Stimulated activated CD8-positive, alpha-beta memory T cell treated with anti-CD3 and anti-CD28 coated beads, Interleukin-7, amount 100 ng/mL, for 4 hours (primary cell): Measurements from ENCODE around the gene MRPL9.
"Not testable (repeated sequence)": the region's sequence is repeated elsewhere in the genome, so short reads cannot be mapped to it uniquely, and the experiment has no call there.

Experiments
- DNase-seq, 2 donors: peaks; one replicate each; pipeline ENCODE4 v3.0.0-alpha.2; 2020; ENCODE audit warnings: low read depth in 2 of 2

MRPL9 gene

GRCh38 chr1:151783796-151784195, 20.5 kb upstream of the MRPL9 start:
- no peak for DNase-seq

GRCh38 chr1:151782741-151783140, 19.4 kb upstream of the MRPL9 start:
- no peak for DNase-seq

- not testable (repeated sequence) for DNase-seq
These were observed 18.7 kb upstream of the MRPL9 start for GRCh38 chr1:151782026-151782425.

- not testable (repeated sequence) for DNase-seq
These were observed 17.4 kb upstream of the MRPL9 start for GRCh38 chr1:151780736-151781135.

GRCh38 chr1:151779852-151780251, 16.6 kb upstream of the MRPL9 start:
- no peak for DNase-seq

- no peak for DNase-seq
These were observed 14.0 kb upstream of the MRPL9 start for GRCh38 chr1:151777317-151777716.

GRCh38 chr1:151776665-151777062, 13.4 kb upstream of the MRPL9 start:
- no peak for DNase-seq

- no peak for DNase-seq
These were observed 12.8 kb upstream of the MRPL9 start for GRCh38 chr1:151775894-151776664.

- DNase-seq: no peak
These were observed 11.1 kb upstream of the MRPL9 start for GRCh38 chr1:151774256-151774922.

GRCh38 chr1:151773702-151774101, 10.4 kb upstream of the MRPL9 start:
- no peak for DNase-seq

- DNase-seq: not testable (repeated sequence)
These were observed 6.0 kb upstream of the MRPL9 start for GRCh38 chr1:151769270-151769669.

GRCh38 chr1:151768351-151769066, 5.2 kb upstream of the MRPL9 start:
- not testable (repeated sequence) for DNase-seq

GRCh38 chr1:151763990-151764389, 694 bp upstream of the MRPL9 start:
- DNase-seq: no peak

- no peak for DNase-seq
These were observed 2.5 kb downstream of the MRPL9 start for GRCh38 chr1:151760597-151761385.

GRCh38 chr1:151759241-151759640, 4.1 kb downstream of the MRPL9 start:
- DNase-seq: no peak

- DNase-seq: no peak
These were observed 7.0 kb downstream of the MRPL9 start for GRCh38 chr1:151756291-151756690.

- DNase-seq: no peak
These were observed 21.8 kb downstream of the MRPL9 start for GRCh38 chr1:151741516-151741915.

- peak in 1 of 2 donors; percentile 6 for DNase-seq
These were observed 23.5 kb downstream of the MRPL9 start for GRCh38 chr1:151739590-151740355.

GRCh38 chr1:151737479-151737878, 25.8 kb downstream of the MRPL9 start:
- DNase-seq: no peak

- no peak for DNase-seq
These were observed 26.3 kb downstream of the MRPL9 start for GRCh38 chr1:151737026-151737425.

- not testable (repeated sequence) for DNase-seq
These were observed 29.3 kb downstream of the MRPL9 start for GRCh38 chr1:151733995-151734394.
